ENCODE results near the gene RNU6-9.

- TF ChIP-seq, protein P1, sequence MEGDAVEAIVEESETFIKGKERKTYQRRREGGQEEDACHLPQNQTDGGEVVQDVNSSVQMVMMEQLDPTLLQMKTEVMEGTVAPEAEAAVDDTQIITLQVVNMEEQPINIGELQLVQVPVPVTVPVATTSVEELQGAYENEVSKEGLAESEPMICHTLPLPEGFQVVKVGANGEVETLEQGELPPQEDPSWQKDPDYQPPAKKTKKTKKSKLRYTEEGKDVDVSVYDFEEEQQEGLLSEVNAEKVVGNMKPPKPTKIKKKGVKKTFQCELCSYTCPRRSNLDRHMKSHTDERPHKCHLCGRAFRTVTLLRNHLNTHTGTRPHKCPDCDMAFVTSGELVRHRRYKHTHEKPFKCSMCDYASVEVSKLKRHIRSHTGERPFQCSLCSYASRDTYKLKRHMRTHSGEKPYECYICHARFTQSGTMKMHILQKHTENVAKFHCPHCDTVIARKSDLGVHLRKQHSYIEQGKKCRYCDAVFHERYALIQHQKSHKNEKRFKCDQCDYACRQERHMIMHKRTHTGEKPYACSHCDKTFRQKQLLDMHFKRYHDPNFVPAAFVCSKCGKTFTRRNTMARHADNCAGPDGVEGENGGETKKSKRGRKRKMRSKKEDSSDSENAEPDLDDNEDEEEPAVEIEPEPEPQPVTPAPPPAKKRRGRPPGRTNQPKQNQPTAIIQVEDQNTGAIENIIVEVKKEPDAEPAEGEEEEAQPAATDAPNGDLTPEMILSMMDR (IDR thresholded peaks at IDR 0.05; ENCODE audit: insufficient read depth, low read length, poor library complexity, severe bottlenecking): no peak
- TF ChIP-seq EZH2phosphoT487 (conservative IDR thresholded peaks at IDR 0.05; ENCODE audit: low read length): no peak
Observed at GRCh38 chr19:890831-891230, 2.5 kb upstream of the RNU6-9 start.
